K562 (cell line): ENCODE results near the gene PAQR7. TPM values are rescaled to one million over a fixed set of nuclear protein-coding genes. Genes with fewer than 3 reads are reported as not detected.

Source experiments
- ARID1B ChIP-seq: fragments of 450-650 bp; IDR thresholded peaks from 2 replicates; pipeline ENCODE4 v1.6.1; 2016; ENCODE audit warnings: antibody characterized with exemption, mild to moderate bottlenecking, inconsistent platforms
- CXXC5 ChIP-seq: fragments of 250-450 bp; sonication (Bioruptor Pico); IDR thresholded peaks from 2 replicates; pipeline ENCODE4 v1.8.0; 2022; ENCODE audit warnings: inconsistent platforms, mild to moderate bottlenecking, moderate library complexity
- GATA2 ChIP-seq: sonication (generic); formaldehyde crosslinking; IDR thresholded peaks from 2 replicates; pipeline ENCODE4 v1.4.0; 2020; ENCODE audit warnings: mild to moderate bottlenecking, missing genetic modification reagents
- NEUROD1 ChIP-seq: fragments of 150-350 bp; IDR thresholded peaks from 2 replicates; pipeline ENCODE4 v1.6.1; 2014; ENCODE audit warnings: borderline replicate concordance, low read length, low read depth; ENCODE audit not compliant: partially characterized antibody
- NR1H2 ChIP-seq: sonication (generic); formaldehyde crosslinking; IDR thresholded peaks from 2 replicates; pipeline ENCODE4 v1.4.0; 2020; ENCODE audit warnings: mild to moderate bottlenecking, missing genetic modification reagents
- POLR2B ChIP-seq: fragments of 450-650 bp; IDR thresholded peaks from 2 replicates; pipeline ENCODE4 v1.6.1; 2018; ENCODE audit warnings: low read depth; ENCODE audit not compliant: partially characterized antibody
- SAFB ChIP-seq: fragments of 200-400 bp; formaldehyde crosslinking; IDR thresholded peaks from 2 replicates; pipeline ENCODE4 v1.6.1; 2017; ENCODE audit warnings: low read depth, low read length, borderline replicate concordance
- XRCC3 ChIP-seq: fragments of 450-650 bp; IDR thresholded peaks from 2 replicates; pipeline ENCODE4 v1.6.1; 2017; ENCODE audit warnings: mild to moderate bottlenecking, moderate library complexity
- ZNF217 ChIP-seq: sonication (generic); formaldehyde crosslinking; IDR thresholded peaks from 2 replicates; pipeline ENCODE4 v1.8.0; 2022; ENCODE audit warnings: mild to moderate bottlenecking, missing genetic modification reagents
- ZNF507 ChIP-seq: conservative IDR thresholded peaks from 2 replicates; pipeline ENCODE4 v1.6.1; 2017; ENCODE audit warnings: missing genetic modification characterization, missing compliant biosample characterization
- polyA plus RNA-seq, 8 experiments: library from polyadenylated mRNA; depleted of rRNA in 4 of 8; stranded (reverse) in 5 of 8; unstranded in 3 of 8; fragments of >200 nt; fragmentation: Nextera tagmentation in 2 of 8; fragmentation: Illumina TruSeq in 1 of 8; extraction: Ambion mirVana in 2 of 8; extraction: Trizol in 1 of 8; gene quantifications; 2 replicates each; pipeline versions ENCODE4 v1.2.1 to v1.2.3, GENCODE V29; 2011 to 2014; ENCODE audit warnings: inconsistent platforms in 1 of 8, missing spikeins in 1 of 8
- total RNA-seq, 7 experiments: library from RNA; depleted of rRNA in 6 of 7; stranded (reverse); fragments of >200 nt in 6 of 7; fragmentation: Illumina TruSeq in 2 of 7; extraction: Trizol in 2 of 7; gene quantifications; 2 replicates each; pipeline versions ENCODE4 v1.2.1 to v1.2.3, GENCODE V29; 2011 to 2021; ENCODE audit warnings: low replicate concordance in 1 of 7
- TF ChIP-seq, protein P1 (sequence below): sonication (generic); formaldehyde crosslinking; IDR thresholded peaks from 2 replicates; pipeline ENCODE4 v1.8.0; 2023; ENCODE audit warnings: missing genetic modification reagents, mild to moderate bottlenecking, borderline replicate concordance
- TF ChIP-seq, protein P2 (sequence below): IDR thresholded peaks from 2 replicates; pipeline ENCODE4 v1.6.1; 2011; ENCODE audit not compliant: insufficient read length; ENCODE audit errors: extremely low read depth
- TF ChIP-seq, protein P3 (sequence below): conservative IDR thresholded peaks from 2 replicates; pipeline ENCODE4 v1.6.1; 2011; ENCODE audit warnings: low read depth, mild to moderate bottlenecking, low read length; ENCODE audit not compliant: control insufficient read depth
- TF ChIP-seq, protein P4 (sequence below): fragments of 450-650 bp; formaldehyde crosslinking; IDR thresholded peaks from 2 replicates; pipeline ENCODE4 v1.4.0; 2020; ENCODE audit warnings: mild to moderate bottlenecking, moderate library complexity

Gene PAQR7
- total and polyA plus RNA-seq, 9 of the 15 experiments (the other 6 are each of a cell fraction or from before 2014, with no cell fraction given): 1.1 to 5.2 (median 2.6) TPM

DNA sequence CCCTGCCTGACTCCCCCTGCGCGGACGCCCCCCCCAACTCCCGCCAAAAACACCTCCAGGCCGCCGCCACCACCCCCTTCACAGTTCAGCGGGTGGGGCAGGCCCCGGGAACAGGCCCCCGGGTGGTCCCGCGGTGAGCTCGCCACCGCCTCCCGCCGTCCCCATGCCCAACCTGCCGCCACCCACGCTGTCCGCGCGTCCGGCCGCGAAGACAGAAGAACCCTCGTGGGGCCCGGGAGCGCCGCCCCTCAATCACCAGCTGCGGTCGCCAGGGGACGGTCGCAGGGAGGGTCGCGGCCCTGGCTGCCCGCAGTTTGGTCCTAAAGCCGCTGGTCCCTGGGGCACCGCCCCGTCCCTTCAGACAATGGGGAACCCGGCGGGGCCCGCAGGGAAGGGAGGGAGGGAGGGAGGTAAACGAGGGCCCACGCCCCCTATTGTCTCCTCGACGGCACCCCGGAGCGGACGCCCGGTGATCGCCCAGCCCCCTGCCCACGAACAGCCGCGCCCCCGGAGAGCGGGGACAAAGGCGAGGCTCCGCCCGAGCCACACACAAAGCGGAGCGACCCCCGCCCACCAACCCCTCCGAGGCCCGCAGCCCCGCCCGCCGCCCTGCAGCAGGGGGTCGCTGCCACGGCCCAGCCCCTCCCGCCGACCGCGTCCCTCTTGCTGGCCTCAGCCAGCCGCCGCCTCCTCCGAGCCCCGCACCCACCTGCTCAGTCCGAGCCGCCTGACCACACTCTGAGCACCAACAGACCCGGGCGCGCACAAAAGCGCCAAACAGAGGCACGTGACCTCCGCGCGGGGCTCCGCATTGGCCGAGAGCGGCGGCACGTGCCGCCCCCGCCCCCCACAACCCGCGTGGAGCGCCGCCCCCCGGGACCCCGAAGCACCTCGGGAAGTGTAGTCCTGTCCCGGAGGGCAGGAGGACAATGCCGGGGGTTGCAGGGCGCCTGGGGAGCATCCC lies 30.5 kb upstream of the PAQR7 start, which contains the start of gene STMN1 (continued):
- TF ChIP-seq, protein P1, sequence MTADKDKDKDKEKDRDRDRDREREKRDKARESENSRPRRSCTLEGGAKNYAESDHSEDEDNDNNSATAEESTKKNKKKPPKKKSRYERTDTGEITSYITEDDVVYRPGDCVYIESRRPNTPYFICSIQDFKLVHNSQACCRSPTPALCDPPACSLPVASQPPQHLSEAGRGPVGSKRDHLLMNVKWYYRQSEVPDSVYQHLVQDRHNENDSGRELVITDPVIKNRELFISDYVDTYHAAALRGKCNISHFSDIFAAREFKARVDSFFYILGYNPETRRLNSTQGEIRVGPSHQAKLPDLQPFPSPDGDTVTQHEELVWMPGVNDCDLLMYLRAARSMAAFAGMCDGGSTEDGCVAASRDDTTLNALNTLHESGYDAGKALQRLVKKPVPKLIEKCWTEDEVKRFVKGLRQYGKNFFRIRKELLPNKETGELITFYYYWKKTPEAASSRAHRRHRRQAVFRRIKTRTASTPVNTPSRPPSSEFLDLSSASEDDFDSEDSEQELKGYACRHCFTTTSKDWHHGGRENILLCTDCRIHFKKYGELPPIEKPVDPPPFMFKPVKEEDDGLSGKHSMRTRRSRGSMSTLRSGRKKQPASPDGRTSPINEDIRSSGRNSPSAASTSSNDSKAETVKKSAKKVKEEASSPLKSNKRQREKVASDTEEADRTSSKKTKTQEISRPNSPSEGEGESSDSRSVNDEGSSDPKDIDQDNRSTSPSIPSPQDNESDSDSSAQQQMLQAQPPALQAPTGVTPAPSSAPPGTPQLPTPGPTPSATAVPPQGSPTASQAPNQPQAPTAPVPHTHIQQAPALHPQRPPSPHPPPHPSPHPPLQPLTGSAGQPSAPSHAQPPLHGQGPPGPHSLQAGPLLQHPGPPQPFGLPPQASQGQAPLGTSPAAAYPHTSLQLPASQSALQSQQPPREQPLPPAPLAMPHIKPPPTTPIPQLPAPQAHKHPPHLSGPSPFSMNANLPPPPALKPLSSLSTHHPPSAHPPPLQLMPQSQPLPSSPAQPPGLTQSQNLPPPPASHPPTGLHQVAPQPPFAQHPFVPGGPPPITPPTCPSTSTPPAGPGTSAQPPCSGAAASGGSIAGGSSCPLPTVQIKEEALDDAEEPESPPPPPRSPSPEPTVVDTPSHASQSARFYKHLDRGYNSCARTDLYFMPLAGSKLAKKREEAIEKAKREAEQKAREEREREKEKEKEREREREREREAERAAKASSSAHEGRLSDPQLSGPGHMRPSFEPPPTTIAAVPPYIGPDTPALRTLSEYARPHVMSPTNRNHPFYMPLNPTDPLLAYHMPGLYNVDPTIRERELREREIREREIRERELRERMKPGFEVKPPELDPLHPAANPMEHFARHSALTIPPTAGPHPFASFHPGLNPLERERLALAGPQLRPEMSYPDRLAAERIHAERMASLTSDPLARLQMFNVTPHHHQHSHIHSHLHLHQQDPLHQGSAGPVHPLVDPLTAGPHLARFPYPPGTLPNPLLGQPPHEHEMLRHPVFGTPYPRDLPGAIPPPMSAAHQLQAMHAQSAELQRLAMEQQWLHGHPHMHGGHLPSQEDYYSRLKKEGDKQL (CRISPR knock-in tag): 0 out of 2 replicates have a peak, but pooled peaks have one; percentile 57
- TF ChIP-seq ZNF217 (no peak), CXXC5 (CRISPR knock-in tag) (peak; percentile 94), NEUROD1 (peak; percentile 54), GATA2 (CRISPR knock-in tag) (no peak), ZNF507 (tag) (no peak), POLR2B (peak; percentile 94), XRCC3 (no peak), ARID1B (peak; percentile 26; the same call in 1 of the 2 replicates), SAFB (peak; percentile 89), NR1H2 (CRISPR knock-in tag) (0 out of 2 replicates have a peak, but pooled peaks have one; percentile 41)
- TF ChIP-seq, protein P2, sequence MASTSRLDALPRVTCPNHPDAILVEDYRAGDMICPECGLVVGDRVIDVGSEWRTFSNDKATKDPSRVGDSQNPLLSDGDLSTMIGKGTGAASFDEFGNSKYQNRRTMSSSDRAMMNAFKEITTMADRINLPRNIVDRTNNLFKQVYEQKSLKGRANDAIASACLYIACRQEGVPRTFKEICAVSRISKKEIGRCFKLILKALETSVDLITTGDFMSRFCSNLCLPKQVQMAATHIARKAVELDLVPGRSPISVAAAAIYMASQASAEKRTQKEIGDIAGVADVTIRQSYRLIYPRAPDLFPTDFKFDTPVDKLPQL: no peak
- TF ChIP-seq, protein P3, sequence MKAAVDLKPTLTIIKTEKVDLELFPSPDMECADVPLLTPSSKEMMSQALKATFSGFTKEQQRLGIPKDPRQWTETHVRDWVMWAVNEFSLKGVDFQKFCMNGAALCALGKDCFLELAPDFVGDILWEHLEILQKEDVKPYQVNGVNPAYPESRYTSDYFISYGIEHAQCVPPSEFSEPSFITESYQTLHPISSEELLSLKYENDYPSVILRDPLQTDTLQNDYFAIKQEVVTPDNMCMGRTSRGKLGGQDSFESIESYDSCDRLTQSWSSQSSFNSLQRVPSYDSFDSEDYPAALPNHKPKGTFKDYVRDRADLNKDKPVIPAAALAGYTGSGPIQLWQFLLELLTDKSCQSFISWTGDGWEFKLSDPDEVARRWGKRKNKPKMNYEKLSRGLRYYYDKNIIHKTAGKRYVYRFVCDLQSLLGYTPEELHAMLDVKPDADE: peak; percentile 91
- TF ChIP-seq, protein P4, sequence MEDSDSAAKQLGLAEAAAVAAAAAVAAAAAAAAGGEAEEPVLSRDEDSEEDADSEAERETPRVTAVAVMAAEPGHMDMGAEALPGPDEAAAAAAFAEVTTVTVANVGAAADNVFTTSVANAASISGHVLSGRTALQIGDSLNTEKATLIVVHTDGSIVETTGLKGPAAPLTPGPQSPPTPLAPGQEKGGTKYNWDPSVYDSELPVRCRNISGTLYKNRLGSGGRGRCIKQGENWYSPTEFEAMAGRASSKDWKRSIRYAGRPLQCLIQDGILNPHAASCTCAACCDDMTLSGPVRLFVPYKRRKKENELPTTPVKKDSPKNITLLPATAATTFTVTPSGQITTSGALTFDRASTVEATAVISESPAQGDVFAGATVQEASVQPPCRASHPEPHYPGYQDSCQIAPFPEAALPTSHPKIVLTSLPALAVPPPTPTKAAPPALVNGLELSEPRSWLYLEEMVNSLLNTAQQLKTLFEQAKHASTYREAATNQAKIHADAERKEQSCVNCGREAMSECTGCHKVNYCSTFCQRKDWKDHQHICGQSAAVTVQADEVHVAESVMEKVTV (CRISPR knock-in tag): no peak
